Stimulated activated CD4-positive, alpha-beta T cell treated with anti-CD3 and anti-CD28 coated beads, Interleukin-15, amount 100 ng/mL, for 48 hours (primary cell): ENCODE data around the gene CLIP3.

Experiments used
- DNase-seq, 2 donors: peaks; one replicate each; pipeline ENCODE4 v3.0.0-alpha.2; 2020; ENCODE audit warnings: low read depth in 2 of 2

Gene CLIP3

GRCh38 chr19:35978271-35978670, 54.4 kb downstream of the CLIP3 start:
- no peak for DNase-seq

DNA sequence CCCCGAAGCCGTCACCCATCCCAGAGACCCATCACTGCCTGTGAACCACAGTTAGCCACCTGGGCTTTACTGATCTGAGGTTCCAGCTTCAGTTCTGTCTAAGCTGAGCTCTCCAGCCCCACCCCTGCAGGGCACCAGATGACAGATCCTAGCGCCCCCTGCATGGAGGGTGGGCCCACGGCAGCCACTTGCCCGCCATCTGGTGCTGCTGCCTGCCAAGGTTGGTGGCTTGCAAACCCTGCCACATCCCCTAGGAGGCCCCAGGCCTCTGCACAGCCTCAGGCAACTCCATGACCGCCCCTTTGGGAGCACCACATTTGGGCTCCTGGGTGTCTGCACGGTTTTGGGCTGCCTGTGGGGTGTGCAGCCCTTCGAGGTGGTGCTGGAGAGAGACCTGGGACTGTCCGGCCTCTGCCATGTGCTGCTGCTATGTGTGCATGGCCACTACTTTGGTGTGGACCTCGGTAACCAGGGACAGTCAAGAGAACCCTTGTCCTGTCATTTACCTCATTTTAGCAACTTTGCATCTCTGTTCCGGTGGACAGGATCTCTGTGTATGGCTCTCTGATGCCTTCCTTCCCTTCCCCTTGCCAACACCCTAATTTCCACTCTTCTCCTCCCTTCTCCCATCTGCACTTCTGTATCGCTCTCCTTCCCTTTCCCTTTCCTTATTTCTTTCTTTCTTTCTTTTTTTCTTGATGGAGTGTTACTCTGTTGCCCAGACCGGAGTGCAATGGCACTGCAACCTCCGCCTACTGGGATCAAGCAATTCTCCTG, 55.0 kb downstream of the CLIP3 start:
- DNase-seq, result no peak

- DNase-seq, result no peak
Measured at GRCh38 chr19:35975608-35976214, 57.0 kb downstream of the CLIP3 start.

GRCh38 chr19:35973487-35973886, 59.2 kb downstream of the CLIP3 start:
- DNase-seq, result no peak

DNA sequence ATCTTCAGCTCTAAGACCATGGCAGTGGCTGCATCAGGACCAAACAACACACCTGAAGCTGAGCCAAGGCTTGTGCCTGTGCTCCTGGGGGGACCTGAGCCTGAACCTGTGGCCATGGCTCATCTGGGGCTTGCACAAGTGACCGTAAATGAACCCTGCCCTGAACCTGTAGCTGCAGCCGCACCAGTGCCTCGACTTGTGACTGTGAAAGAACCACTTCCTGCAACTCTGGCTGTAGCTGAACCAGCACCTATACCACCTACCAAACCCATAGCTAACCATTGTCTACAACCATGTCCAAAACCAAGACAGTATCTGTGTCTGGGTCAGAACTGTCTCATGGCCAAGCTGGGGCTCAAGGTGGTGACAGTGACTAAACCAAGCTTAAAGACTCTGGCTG, 65.9 kb downstream of the CLIP3 start:
- no peak for DNase-seq
